Activated CD4-positive, alpha-beta T cell treated with anti-CD3 and anti-CD28 coated beads for 36 hours (primary cell): ENCODE measurements around the gene THSD4. TPM values are rescaled to one million over a fixed set of nuclear protein-coding genes. Genes with fewer than 3 reads are reported as not detected.

Source experiments
- ATAC-seq: fragments of 200-7000 bp; cut with Tn5 transposase; one replicate; pipeline ENCODE4 v1.10.0; 2021; ENCODE audit warnings: mild to moderate bottlenecking, moderate library complexity
- CTCF ChIA-PET: fragments of 350-600 bp; sonication (Branson Sonifier 250); formaldehyde crosslinking; loops from one replicate; lab custom pipeline; 2021; ENCODE audit warnings: antibody characterized with exemption; lab: Charles Lee
- POLR2A ChIA-PET: fragments of 350-600 bp; sonication (Branson Sonifier 250); formaldehyde crosslinking; loops from one replicate; lab custom pipeline; 2021; ENCODE audit warnings: antibody characterized with exemption, inconsistent platforms; lab: Charles Lee
- DNase-seq: peaks from one replicate; pipeline ENCODE4 v3.0.0-alpha.2; 2020
- H3K27ac Mint-ChIP-seq: one replicate; pipeline ENCODE4 v1.8.0; 2021; ENCODE audit warnings: mixed read lengths
- H3K27me3 Mint-ChIP-seq: one replicate; pipeline ENCODE4 v1.8.0; 2021; ENCODE audit warnings: mixed read lengths
- H3K36me3 Mint-ChIP-seq: one replicate; pipeline ENCODE4 v1.8.0; 2021; ENCODE audit warnings: low read depth, mixed read lengths
- H3K4me1 Mint-ChIP-seq: one replicate; pipeline ENCODE4 v1.8.0; 2021; ENCODE audit warnings: mixed read lengths
- H3K4me3 Mint-ChIP-seq: one replicate; pipeline ENCODE4 v1.8.0; 2021; ENCODE audit warnings: mild to moderate bottlenecking, moderate library complexity, mixed read lengths
- H3K9me3 Mint-ChIP-seq: one replicate; pipeline ENCODE4 v1.8.0; 2021; ENCODE audit warnings: low read depth, mixed read lengths
- intact Hi-C, 2 experiments: fragments of 100-400 bp; cut with DNase I in 1 of 2; cut with micrococcal nuclease in 1 of 2; formaldehyde crosslinking; loops; one replicate each; pipeline versions ENCODE4 v1.14.2 to v1.15.1; 2022 to 2024; cut with DNase I, micrococcal nuclease
- total RNA-seq, 2 experiments: library from RNA; stranded (reverse); gene quantifications; one replicate each; pipeline ENCODE4 v1.2.3, GENCODE V29; 2021

Gene THSD4
- total RNA-seq, 2 experiments from 2014 or later, result not detected

GRCh38 chr15:71103102-71103676 is 12.1 kb upstream of the THSD4 start:
- ATAC-seq, result peak; percentile 39
- no peak overlapping the region for H3K27ac Mint-ChIP-seq
- H3K9me3 Mint-ChIP-seq, result no peaks in the 10 kb centered on the region
- H3K36me3 Mint-ChIP-seq, result no peaks in the 10 kb centered on the region
- peaks cover 5% of the 10 kb centered on the region for H3K27me3 Mint-ChIP-seq
- intact Hi-C loops, result no loop called here
- ChIA-PET POLR2A (no interaction called here), CTCF (interaction anchor here (1.4 kb wide), 1 partner anchor 9 kb away, joined by 7 read pairs; no protein-coding TSS in a partner anchor)
- H3K4me1 Mint-ChIP-seq, result peaks cover 3% of the 10 kb centered on the region
- no peak overlapping the region for H3K4me3 Mint-ChIP-seq
- peak; percentile 14 for DNase-seq

- Mint-ChIP-seq H3K9me3 (no peaks in the 10 kb centered on the region), H3K4me3 (no peak overlapping the region), H3K4me1 (peaks cover 3% of the 10 kb centered on the region), H3K36me3 (no peaks in the 10 kb centered on the region), H3K27ac (no peak overlapping the region), H3K27me3 (peaks cover 8% of the 10 kb centered on the region)
- no peak for DNase-seq
- intact Hi-C loops, result no loop called here
- POLR2A ChIA-PET, result no interaction called here
- no peak for ATAC-seq
- CTCF ChIA-PET, result interaction anchor here (0.6 to 0.7 kb wide), 2 partner anchors 309 to 866 kb away, joined by 3 read pairs; no protein-coding TSS in a partner anchor
These were observed 10.6 kb upstream of the THSD4 start for GRCh38 chr15:71104636-71105035.

- no peaks in the 10 kb centered on the region for H3K36me3 Mint-ChIP-seq
- ChIA-PET CTCF (interaction anchor here (0.7 kb wide), 1 partner anchor 308 kb away, joined by 3 read pairs; no protein-coding TSS in a partner anchor), POLR2A (no interaction called here)
- no peaks in the 10 kb centered on the region for H3K9me3 Mint-ChIP-seq
- peaks cover 8% of the 10 kb centered on the region for H3K27me3 Mint-ChIP-seq
- DNase-seq (no peak), ATAC-seq (no peak)
- intact Hi-C loops, result no loop called here
- no peak overlapping the region for H3K4me3 Mint-ChIP-seq
- no peak overlapping the region for H3K27ac Mint-ChIP-seq
- peaks cover 3% of the 10 kb centered on the region for H3K4me1 Mint-ChIP-seq
These were observed 9.8 kb upstream of the THSD4 start for GRCh38 chr15:71105444-71105843.

- H3K36me3 Mint-ChIP-seq, result no peaks in the 10 kb centered on the region
- H3K27ac Mint-ChIP-seq, result no peak overlapping the region
- DNase-seq, result no peak
- no peak overlapping the region for H3K4me3 Mint-ChIP-seq
- POLR2A ChIA-PET, result no interaction called here
- intact Hi-C loops, result no loop called here
- CTCF ChIA-PET, result no interaction called here
- H3K27me3 Mint-ChIP-seq, result peaks cover 12% of the 10 kb centered on the region
- ATAC-seq, result peak; percentile 57
- H3K9me3 Mint-ChIP-seq, result no peaks in the 10 kb centered on the region
- H3K4me1 Mint-ChIP-seq, result peaks cover 3% of the 10 kb centered on the region
These were observed 8.3 kb upstream of the THSD4 start for GRCh38 chr15:71106802-71107500.

GRCh38 chr15:71107501-71107815 is 7.8 kb upstream of the THSD4 start:
- no peaks in the 10 kb centered on the region for H3K9me3 Mint-ChIP-seq
- H3K4me1 Mint-ChIP-seq, result peaks cover 3% of the 10 kb centered on the region
- peaks cover 10% of the 10 kb centered on the region for H3K27me3 Mint-ChIP-seq
- intact Hi-C loops, result no loop called here
- H3K4me3 Mint-ChIP-seq, result no peak overlapping the region
- no peaks in the 10 kb centered on the region for H3K36me3 Mint-ChIP-seq
- no peak overlapping the region for H3K27ac Mint-ChIP-seq
- ATAC-seq (no peak), DNase-seq (no peak)
- CTCF ChIA-PET, result no interaction called here
- POLR2A ChIA-PET, result no interaction called here

GRCh38 chr15:71109130-71109529 is 6.1 kb upstream of the THSD4 start:
- POLR2A ChIA-PET, result no interaction called here
- peaks cover 13% of the 10 kb centered on the region for H3K27me3 Mint-ChIP-seq
- H3K27ac Mint-ChIP-seq, result no peak overlapping the region
- CTCF ChIA-PET, result interaction anchor here (0.7 to 1.1 kb wide), 2 partner anchors 19 to 553 kb away, joined by 3 to 4 read pairs; no protein-coding TSS in a partner anchor
- no peak for DNase-seq
- peaks cover 3% of the 10 kb centered on the region for H3K4me1 Mint-ChIP-seq
- H3K4me3 Mint-ChIP-seq, result no peak overlapping the region
- no peak for ATAC-seq
- H3K36me3 Mint-ChIP-seq, result no peaks in the 10 kb centered on the region
- no peaks in the 10 kb centered on the region for H3K9me3 Mint-ChIP-seq
- intact Hi-C loops, result no loop called here

GRCh38 chr15:71109905-71110304 is 5.4 kb upstream of the THSD4 start:
- peaks cover 15% of the 10 kb centered on the region for H3K27me3 Mint-ChIP-seq
- intact Hi-C loops, result no loop called here

GRCh38 chr15:71110405-71111180 is 4.7 kb upstream of the THSD4 start:
- ATAC-seq (no peak), DNase-seq (no peak)
- intact Hi-C loops, result no loop called here
- Mint-ChIP-seq H3K36me3 (no peaks in the 10 kb centered on the region), H3K4me3 (no peak overlapping the region), H3K27ac (no peak overlapping the region), H3K4me1 (peaks cover 8% of the 10 kb centered on the region), H3K9me3 (no peaks in the 10 kb centered on the region), H3K27me3 (peaks cover 19% of the 10 kb centered on the region)
- ChIA-PET POLR2A (no interaction called here), CTCF (no interaction called here)

More at GRCh38 chr15:71109905-71110304, 5.4 kb upstream of the THSD4 start:
- ChIA-PET POLR2A (no interaction called here), CTCF (no interaction called here)
- Mint-ChIP-seq H3K27ac (no peak overlapping the region), H3K4me3 (no peak overlapping the region), H3K4me1 (peaks cover 6% of the 10 kb centered on the region), H3K9me3 (no peaks in the 10 kb centered on the region), H3K36me3 (no peaks in the 10 kb centered on the region)
- no peak for ATAC-seq
- DNase-seq, result no peak

- no peaks in the 10 kb centered on the region for H3K9me3 Mint-ChIP-seq
- intact Hi-C loops, result no loop called here
- H3K4me1 Mint-ChIP-seq, result peaks cover 10% of the 10 kb centered on the region
- no peaks in the 10 kb centered on the region for H3K36me3 Mint-ChIP-seq
- CTCF ChIA-PET, result interaction anchor here (1.7 kb wide), 1 partner anchor 329 kb away, joined by 5 read pairs; no protein-coding TSS in a partner anchor
- no peak overlapping the region for H3K27ac Mint-ChIP-seq
- POLR2A ChIA-PET, result no interaction called here
- no peak for DNase-seq
- no peak for ATAC-seq
- H3K27me3 Mint-ChIP-seq, result peaks cover 21% of the 10 kb centered on the region
- no peak overlapping the region for H3K4me3 Mint-ChIP-seq
These were observed 4.1 kb upstream of the THSD4 start for GRCh38 chr15:71111181-71111565.

GRCh38 chr15:71111950-71112349 is 3.3 kb upstream of the THSD4 start:
- DNase-seq (no peak), ATAC-seq (no peak)
- H3K36me3 Mint-ChIP-seq, result no peaks in the 10 kb centered on the region
- H3K4me1 Mint-ChIP-seq, result peaks cover 13% of the 10 kb centered on the region
- no peaks in the 10 kb centered on the region for H3K9me3 Mint-ChIP-seq
- peaks cover 29% of the 10 kb centered on the region for H3K27me3 Mint-ChIP-seq
- no peak overlapping the region for H3K27ac Mint-ChIP-seq
- POLR2A ChIA-PET, result no interaction called here
- intact Hi-C loops, result no loop called here
- H3K4me3 Mint-ChIP-seq, result no peak overlapping the region
- CTCF ChIA-PET, result interaction anchor here (0.6 to 1.7 kb wide), 3 partner anchors 8 to 329 kb away, joined by 4 to 7 read pairs (median 5); no protein-coding TSS in a partner anchor

GRCh38 chr15:71112429-71112828 is 2.8 kb upstream of the THSD4 start:
- ATAC-seq (no peak), DNase-seq (no peak)
- POLR2A ChIA-PET, result no interaction called here
- Mint-ChIP-seq H3K36me3 (no peaks in the 10 kb centered on the region), H3K27ac (no peak overlapping the region), H3K27me3 (peaks cover 34% of the 10 kb centered on the region), H3K4me1 (peaks cover 11% of the 10 kb centered on the region), H3K4me3 (no peak overlapping the region), H3K9me3 (no peaks in the 10 kb centered on the region)
- intact Hi-C loops, result no loop called here
- CTCF ChIA-PET, result interaction anchor here (0.6 to 1.7 kb wide), 3 partner anchors 9 to 328 kb away, joined by 4 to 7 read pairs (median 5); no protein-coding TSS in a partner anchor
